ENCODE data around the gene TAF9B.

DNA sequence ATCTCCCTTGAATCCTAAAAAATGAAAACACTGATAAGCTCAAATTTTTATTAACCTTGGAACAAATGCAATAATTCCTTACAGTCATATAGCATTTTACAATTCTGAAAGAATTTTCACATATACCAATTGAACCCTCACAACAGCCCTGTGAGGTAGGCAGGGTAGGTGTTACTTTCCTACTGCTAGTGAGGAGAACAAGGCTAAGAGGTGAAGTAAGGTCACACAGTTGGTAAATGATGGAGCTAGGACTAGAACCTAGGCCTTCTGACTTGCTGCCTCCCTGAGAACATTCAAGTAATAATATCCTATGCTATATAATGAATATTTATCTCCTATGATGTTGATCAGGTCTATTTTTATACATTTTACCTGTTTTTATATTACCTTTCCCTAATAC is 9.7 kb downstream of the TAF9B start:
- TF ChIP-seq CTCF (IDR thresholded peaks at IDR 0.05) (no peak), POLR2A (IDR thresholded peaks at IDR 0.05) (no peak), POLR2AphosphoS5 (IDR thresholded peaks at IDR 0.05) (no peak)

Data from transverse colon (tissue), 4 donors.